RWPE2 (cell line): ENCODE results near the gene MYO1F.
"Not testable (repeated sequence)": the region's sequence is repeated elsewhere in the genome, so short reads cannot be mapped to it uniquely, and the experiment has no call there.

Experiments
- ATAC-seq: fragments of 200-7000 bp; cut with Tn5 transposase; 3 replicates; pipeline ENCODE4 v1.9.1; 2021; ENCODE audit warnings: low read depth
- DNase-seq: peaks from one replicate; pipeline ENCODE4 v3.0.0-alpha.2; 2020; ENCODE audit warnings: low spot score
- H3K27ac ChIP-seq: fragments of 450-650 bp; 2 replicates; pipeline ENCODE4 v1.5.1; 2017; ENCODE audit warnings: mild to moderate bottlenecking; ENCODE audit not compliant: poor library complexity, severe bottlenecking
- H3K27me3 ChIP-seq: fragments of 250-450 bp; sonication (Bioruptor Pico); 2 replicates; pipeline ENCODE4 v1.5.1; 2021; ENCODE audit warnings: mild to moderate bottlenecking, moderate library complexity; ENCODE audit not compliant: insufficient read depth, poor library complexity, severe bottlenecking
- H3K36me3 ChIP-seq: fragments of 250-450 bp; sonication (Bioruptor Pico); 2 replicates; pipeline ENCODE4 v1.5.1; 2020; ENCODE audit warnings: low read depth, mild to moderate bottlenecking, moderate library complexity
- H3K4me1 ChIP-seq: fragments of 250-450 bp; sonication (Bioruptor Pico); 2 replicates; pipeline ENCODE4 v1.5.1; 2021; ENCODE audit warnings: mild to moderate bottlenecking, moderate library complexity; ENCODE audit not compliant: insufficient read depth, poor library complexity, severe bottlenecking
- H3K4me3 ChIP-seq: fragments of 250-450 bp; sonication (Bioruptor Pico); 2 replicates; pipeline ENCODE4 v1.5.1; 2021; ENCODE audit warnings: mild to moderate bottlenecking, moderate library complexity; ENCODE audit not compliant: severe bottlenecking
- H3K9me3 ChIP-seq: fragments of 250-450 bp; sonication (Bioruptor Pico); 2 replicates; pipeline ENCODE4 v1.5.1; 2021; ENCODE audit warnings: mild to moderate bottlenecking, moderate library complexity; ENCODE audit not compliant: severe bottlenecking
- TF ChIP-seq, protein P1 (sequence below): fragments of 450-650 bp; IDR thresholded peaks from one replicate; pipeline ENCODE4 v1.5.1; 2017; ENCODE audit warnings: mild to moderate bottlenecking, moderate library complexity; ENCODE audit not compliant: poor library complexity, severe bottlenecking

Gene MYO1F

DNA sequence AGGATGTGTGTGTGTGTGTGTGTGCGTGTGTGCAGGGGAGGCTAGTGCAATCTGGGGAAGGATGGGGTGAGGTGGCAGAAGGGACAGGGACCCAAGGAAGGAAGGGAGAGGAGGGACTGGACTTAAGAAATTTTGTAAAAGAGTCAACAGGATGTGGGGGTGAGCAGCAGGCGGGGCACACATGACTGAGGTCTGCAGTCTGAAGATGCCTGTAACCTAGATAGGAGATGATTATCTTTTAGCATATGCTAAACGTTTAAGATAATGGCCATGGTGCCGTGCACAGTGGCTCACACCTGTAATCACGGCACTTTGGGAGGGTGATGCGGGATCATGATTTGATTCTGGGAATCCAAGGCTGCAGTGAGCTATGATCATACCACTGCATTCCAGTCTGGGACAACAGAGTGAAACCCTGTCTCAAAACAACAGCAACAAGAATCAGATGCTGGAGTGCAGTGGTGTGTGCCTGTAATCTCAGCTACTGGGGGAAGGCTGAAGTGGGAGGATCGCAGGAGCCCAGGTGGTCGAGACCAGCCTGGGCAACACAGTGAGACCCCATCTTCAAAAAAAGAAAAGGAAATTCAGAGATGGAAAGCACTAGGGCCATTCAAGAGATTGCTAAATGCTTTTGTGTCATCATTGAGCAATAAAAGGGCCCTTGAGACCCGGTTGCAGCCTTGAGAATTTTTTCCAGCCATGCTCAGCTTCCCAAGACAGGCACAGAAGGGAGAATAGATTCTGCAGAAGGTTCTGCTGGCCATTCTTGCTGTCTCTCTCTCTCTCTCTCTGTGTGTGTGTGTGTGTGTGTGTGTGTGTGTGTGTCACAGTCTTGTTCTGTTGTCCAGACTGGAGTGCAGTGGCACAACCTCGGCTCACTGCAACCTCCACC, 59.4 kb downstream of the MYO1F start:
- ATAC-seq (no peak), DNase-seq (no peak)
- H3K4me1 ChIP-seq: peaks cover 3% of the 10 kb centered on the region
- no peaks in the 10 kb centered on the region for H3K27me3 ChIP-seq
- no peaks in the 10 kb centered on the region for H3K9me3 ChIP-seq
- TF ChIP-seq, protein P1, sequence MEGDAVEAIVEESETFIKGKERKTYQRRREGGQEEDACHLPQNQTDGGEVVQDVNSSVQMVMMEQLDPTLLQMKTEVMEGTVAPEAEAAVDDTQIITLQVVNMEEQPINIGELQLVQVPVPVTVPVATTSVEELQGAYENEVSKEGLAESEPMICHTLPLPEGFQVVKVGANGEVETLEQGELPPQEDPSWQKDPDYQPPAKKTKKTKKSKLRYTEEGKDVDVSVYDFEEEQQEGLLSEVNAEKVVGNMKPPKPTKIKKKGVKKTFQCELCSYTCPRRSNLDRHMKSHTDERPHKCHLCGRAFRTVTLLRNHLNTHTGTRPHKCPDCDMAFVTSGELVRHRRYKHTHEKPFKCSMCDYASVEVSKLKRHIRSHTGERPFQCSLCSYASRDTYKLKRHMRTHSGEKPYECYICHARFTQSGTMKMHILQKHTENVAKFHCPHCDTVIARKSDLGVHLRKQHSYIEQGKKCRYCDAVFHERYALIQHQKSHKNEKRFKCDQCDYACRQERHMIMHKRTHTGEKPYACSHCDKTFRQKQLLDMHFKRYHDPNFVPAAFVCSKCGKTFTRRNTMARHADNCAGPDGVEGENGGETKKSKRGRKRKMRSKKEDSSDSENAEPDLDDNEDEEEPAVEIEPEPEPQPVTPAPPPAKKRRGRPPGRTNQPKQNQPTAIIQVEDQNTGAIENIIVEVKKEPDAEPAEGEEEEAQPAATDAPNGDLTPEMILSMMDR: no peak
- H3K27ac ChIP-seq: no peak overlapping the region
- no peaks in the 10 kb centered on the region for H3K36me3 ChIP-seq
- no peak overlapping the region for H3K4me3 ChIP-seq

DNA sequence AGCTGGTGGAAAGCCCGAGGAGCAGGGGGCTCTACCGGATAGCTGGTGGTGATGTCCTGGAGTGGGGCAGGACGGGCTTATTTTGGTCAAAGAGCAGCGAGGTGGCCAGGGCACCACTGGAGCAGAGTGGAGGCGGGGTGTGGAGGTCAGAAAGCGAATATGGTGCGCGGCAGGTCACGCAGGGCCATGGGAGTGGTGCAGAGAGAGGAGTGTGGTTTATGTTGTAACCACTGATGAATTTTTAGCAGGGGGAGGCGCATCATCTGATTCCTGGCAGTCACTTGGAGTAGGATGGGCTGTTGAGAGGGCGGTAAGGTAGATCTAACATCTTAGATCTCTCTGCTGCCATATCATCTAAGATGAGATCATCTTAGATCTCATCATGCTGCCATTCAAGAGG, 61.9 kb downstream of the MYO1F start:
- TF ChIP-seq, protein P1: no peak
- Histone ChIP-seq H3K4me3 (no peak overlapping the region), H3K9me3 (no peaks in the 10 kb centered on the region), H3K4me1 (peaks cover 4% of the 10 kb centered on the region), H3K36me3 (peaks cover 4% of the 10 kb centered on the region; the same call in 1 of the 2 replicates), H3K27me3 (no peaks in the 10 kb centered on the region), H3K27ac (no peak overlapping the region)
- ATAC-seq (no peak), DNase-seq (no peak)

DNA sequence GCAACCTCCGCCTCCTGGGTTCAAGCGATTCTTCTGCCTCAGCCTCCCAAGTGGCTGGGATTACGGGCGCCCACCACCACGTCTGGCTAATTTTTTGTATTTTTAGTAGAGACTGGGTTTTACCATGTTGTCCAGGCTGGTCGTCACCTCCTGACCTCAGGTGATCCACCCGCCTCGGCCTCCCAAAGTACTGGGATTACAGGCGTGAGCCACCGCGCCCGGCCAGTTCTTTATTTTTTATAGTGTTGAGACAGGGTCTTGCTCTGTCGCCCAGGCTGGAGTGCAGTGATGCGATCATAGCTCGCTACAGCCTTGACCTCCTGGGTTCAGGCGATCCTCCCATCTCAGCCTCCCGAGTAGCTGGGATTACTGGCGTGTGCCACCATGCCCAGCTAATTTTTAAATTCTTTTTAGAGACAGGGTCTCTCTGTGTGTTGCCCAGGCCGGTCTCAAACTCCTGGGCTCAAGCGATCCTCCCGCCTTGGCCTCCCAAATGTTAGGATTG, 62.7 kb downstream of the MYO1F start:
- Histone ChIP-seq H3K4me3 (peak overlapping the region; percentile 89), H3K27ac (peak overlapping the region; percentile 77)
- not testable (repeated sequence) for DNase-seq

DNA sequence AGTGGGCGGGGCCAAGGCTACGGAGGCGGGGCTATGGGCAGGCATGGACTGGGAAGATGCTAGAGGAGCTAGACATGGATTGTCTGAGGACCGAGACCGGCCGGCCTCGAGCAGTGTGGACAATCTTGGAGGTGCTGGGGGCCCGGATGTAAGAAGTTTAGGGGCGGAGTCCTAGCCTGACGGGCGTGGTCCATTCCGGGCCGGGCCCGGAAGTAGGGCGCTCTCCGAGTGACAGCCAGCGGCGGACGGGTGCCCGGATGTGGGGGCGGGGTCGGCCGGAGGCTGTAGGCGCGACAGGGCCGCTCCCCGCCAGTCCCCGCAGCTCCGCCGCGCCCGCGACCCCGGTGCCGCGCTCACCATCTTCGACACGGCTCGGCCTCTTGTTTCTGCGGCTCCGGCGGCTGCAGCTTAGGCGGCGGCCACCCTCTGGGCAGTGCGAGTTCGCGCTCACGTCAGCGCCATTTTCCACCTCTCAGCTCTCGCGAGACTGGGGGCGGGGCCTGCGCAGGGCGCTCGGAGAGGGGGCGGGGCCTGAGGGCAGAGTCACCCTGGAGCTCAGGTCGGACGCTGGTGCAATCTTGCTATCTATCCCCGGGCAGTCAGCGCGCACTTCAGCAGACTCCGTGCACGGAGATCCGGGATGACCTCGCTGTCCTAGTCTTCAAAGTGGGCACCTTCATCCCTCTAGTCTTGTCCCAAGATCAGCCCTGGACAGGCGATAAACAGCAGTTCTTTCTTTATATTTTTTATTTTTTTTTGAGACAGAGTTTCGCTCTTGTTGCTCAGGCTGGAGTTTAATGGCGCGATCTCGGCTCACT, 63.3 kb downstream of the MYO1F start, which contains the start of gene ZNF414:
Gene ZNF414, minus strand, starts transcription at position 481 of the 818 bp plus-strand sequence. Its CDS starts 121 bp downstream, at position 360.
- Histone ChIP-seq H3K4me1 (peaks cover 4% of the 10 kb centered on the region), H3K27me3 (no peaks in the 10 kb centered on the region), H3K9me3 (no peaks in the 10 kb centered on the region), H3K4me3 (peak within 1 kb of the TSS; percentile 89), H3K36me3 (peaks cover 4% of the 10 kb centered on the region; the same call in 1 of the 2 replicates), H3K27ac (peak within 1 kb of the TSS; percentile 77)
- DNase-seq: peak; percentile 97
- TF ChIP-seq, protein P1: no peak
- peak; percentile 95 for ATAC-seq

More for the DNA sequence above, 62.7 kb downstream of the MYO1F start:
- H3K36me3 ChIP-seq, H3K27me3 ChIP-seq, H3K4me1 ChIP-seq, H3K9me3 ChIP-seq, ATAC-seq: not testable (repeated sequence)

DNA sequence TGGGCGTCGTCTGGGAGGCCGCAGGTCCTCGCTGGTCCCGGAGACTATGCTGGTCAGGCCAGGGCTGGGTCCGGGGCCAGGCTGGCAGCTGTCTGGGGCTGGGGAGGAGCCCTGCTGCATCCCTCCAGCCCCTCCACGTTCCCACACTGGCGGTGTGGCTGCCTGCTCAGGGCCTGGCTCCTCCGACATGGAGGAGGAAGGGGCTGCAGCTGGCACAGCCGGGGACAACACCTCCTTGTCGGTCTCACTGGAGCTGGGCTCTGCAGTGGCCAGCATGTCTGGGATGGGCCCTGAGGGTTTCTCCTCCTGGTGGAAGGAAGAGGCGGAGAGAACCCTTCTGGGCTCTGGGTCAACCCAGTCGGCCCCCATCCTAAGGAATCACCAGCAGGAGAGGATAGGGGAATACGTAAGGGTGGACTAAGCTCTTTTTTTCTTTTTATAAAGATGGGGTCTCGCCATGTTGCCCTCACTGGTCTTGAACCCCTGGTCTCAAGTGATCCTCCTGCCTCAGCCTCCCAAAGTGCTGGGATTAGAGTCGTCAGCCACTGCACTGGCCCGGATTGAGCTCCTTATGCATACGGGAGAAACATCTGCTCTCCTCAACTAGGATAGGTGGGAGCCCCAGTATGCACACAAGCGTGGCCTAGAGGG, 64.1 kb downstream of the MYO1F start:
- ATAC-seq: no peak
- DNase-seq: no peak

More for the DNA sequence above, 64.1 kb downstream of the MYO1F start:
- H3K9me3 ChIP-seq: no peaks in the 10 kb centered on the region
- peak overlapping the region; percentile 89 for H3K4me3 ChIP-seq
- H3K27me3 ChIP-seq: no peaks in the 10 kb centered on the region
- TF ChIP-seq, protein P1: no peak
- H3K36me3 ChIP-seq: peaks cover 4% of the 10 kb centered on the region; the same call in 1 of the 2 replicates
- H3K27ac ChIP-seq: peak overlapping the region; percentile 77
- peaks cover 4% of the 10 kb centered on the region for H3K4me1 ChIP-seq
